HEK293T (cell line): ENCODE data around the gene IL1RL2.

Source experiments
- BHLHE40 ChIP-seq: fragments of 450-650 bp; IDR thresholded peaks from 2 replicates; pipeline ENCODE4 v1.6.1; 2016; ENCODE audit warnings: mild to moderate bottlenecking, moderate library complexity, borderline replicate concordance
- ELF4 ChIP-seq: fragments of 450-650 bp; IDR thresholded peaks from 2 replicates; pipeline ENCODE4 v1.6.1; 2017; ENCODE audit warnings: antibody characterized with exemption
- FOXA1 ChIP-seq: fragments of 450-650 bp; IDR thresholded peaks from 2 replicates; pipeline ENCODE4 v1.6.1; 2016; ENCODE audit warnings: mild to moderate bottlenecking
- FOXM1 ChIP-seq: fragments of 450-650 bp; IDR thresholded peaks from 2 replicates; pipeline ENCODE4 v1.6.1; 2017; ENCODE audit warnings: mild to moderate bottlenecking, borderline replicate concordance
- L3MBTL2 ChIP-seq: fragments of 450-650 bp; conservative IDR thresholded peaks from 2 replicates; pipeline ENCODE4 v1.6.1; 2016; ENCODE audit warnings: mild to moderate bottlenecking
- LEF1 ChIP-seq: fragments of 450-650 bp; IDR thresholded peaks from 2 replicates; pipeline ENCODE4 v1.6.1; 2017; ENCODE audit warnings: mild to moderate bottlenecking, borderline replicate concordance
- PKNOX1 ChIP-seq: fragments of 450-650 bp; IDR thresholded peaks from 2 replicates; pipeline ENCODE4 v1.6.1; 2016
- SP1 ChIP-seq: fragments of 450-650 bp; IDR thresholded peaks from 2 replicates; pipeline ENCODE4 v1.6.1; 2017
- SUZ12 ChIP-seq: fragments of 450-650 bp; IDR thresholded peaks from 2 replicates; pipeline ENCODE4 v1.6.1; 2016; ENCODE audit warnings: mild to moderate bottlenecking
- TARDBP ChIP-seq: fragments of 450-650 bp; IDR thresholded peaks from 2 replicates; pipeline ENCODE4 v1.6.1; 2016
- ZNF384 ChIP-seq: fragments of 450-650 bp; IDR thresholded peaks from 2 replicates; pipeline ENCODE4 v1.6.1; 2016

GRCh38 chr2:102277202-102277700 lies 90.4 kb downstream of the IL1RL2 start:
- no peak for TF ChIP-seq FOXM1
- TF ChIP-seq SUZ12: no peak
- no peak for TF ChIP-seq ZNF384
- TF ChIP-seq SP1: no peak
- no peak for TF ChIP-seq FOXA1
- TF ChIP-seq TARDBP: no peak
- no peak for TF ChIP-seq PKNOX1
- no peak for TF ChIP-seq BHLHE40
- TF ChIP-seq L3MBTL2: no peak
- no peak for TF ChIP-seq ELF4
- no peak for TF ChIP-seq LEF1
